ENCODE data around the gene CPNE5.

DNA sequence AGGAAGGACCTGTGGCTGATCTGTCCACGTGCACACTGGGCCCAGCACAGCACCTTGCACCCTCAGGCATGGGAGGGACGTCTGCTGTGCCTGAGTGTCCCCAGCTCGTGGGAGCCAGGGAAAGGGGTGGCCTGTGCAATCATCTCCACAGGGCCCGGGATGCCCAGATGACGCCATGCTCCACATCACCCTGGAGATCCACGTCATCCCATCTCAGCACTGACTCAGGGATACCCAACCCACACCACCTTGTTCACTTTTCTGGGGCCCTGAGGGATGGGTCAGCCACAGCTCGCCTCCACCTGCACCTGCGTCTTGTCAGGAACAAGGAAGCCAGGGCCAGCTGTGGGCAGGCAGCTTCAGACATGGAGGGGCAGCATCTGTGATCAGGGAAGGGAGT is 93.4 kb downstream of the CPNE5 start:
- no peak for TF ChIP-seq POLR2A (IDR thresholded peaks at IDR 0.05)
- TF ChIP-seq, protein P1, sequence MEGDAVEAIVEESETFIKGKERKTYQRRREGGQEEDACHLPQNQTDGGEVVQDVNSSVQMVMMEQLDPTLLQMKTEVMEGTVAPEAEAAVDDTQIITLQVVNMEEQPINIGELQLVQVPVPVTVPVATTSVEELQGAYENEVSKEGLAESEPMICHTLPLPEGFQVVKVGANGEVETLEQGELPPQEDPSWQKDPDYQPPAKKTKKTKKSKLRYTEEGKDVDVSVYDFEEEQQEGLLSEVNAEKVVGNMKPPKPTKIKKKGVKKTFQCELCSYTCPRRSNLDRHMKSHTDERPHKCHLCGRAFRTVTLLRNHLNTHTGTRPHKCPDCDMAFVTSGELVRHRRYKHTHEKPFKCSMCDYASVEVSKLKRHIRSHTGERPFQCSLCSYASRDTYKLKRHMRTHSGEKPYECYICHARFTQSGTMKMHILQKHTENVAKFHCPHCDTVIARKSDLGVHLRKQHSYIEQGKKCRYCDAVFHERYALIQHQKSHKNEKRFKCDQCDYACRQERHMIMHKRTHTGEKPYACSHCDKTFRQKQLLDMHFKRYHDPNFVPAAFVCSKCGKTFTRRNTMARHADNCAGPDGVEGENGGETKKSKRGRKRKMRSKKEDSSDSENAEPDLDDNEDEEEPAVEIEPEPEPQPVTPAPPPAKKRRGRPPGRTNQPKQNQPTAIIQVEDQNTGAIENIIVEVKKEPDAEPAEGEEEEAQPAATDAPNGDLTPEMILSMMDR (IDR thresholded peaks at IDR 0.05) = no peak

Data from thyroid gland (tissue), 4 donors.